H1 (cell line): ENCODE results near the gene PARK7. TPM values are rescaled to one million over a fixed set of nuclear protein-coding genes. Genes with fewer than 3 reads are reported as not detected.

Experiments used
- CHD7 ChIP-seq: fragments of 300-600 bp; sonication (generic); IDR thresholded peaks from 2 replicates; pipeline ENCODE4 v1.7.1; 2012; ENCODE audit warnings: low read length, moderate library complexity, mild to moderate bottlenecking, inconsistent platforms; ENCODE audit not compliant: insufficient replicate concordance
- HDAC6 ChIP-seq: IDR thresholded peaks from one replicate; pipeline ENCODE4 v1.7.1; 2012; ENCODE audit warnings: low read depth, mild to moderate bottlenecking, inconsistent platforms, low read length, moderate library complexity
- MAFK ChIP-seq: IDR thresholded peaks from 2 replicates; pipeline ENCODE4 v1.6.1; 2012; ENCODE audit warnings: low read depth, mild to moderate bottlenecking, improper control_type of control experiment, low read length
- RAD21 ChIP-seq, 2 experiments: IDR thresholded peaks in 1 of 2; conservative IDR thresholded peaks in 1 of 2; 2 replicates each; pipeline ENCODE4 v1.6.1; 2011; ENCODE audit warnings: low read depth in 2 of 2, low read length in 2 of 2, improper control_type of control experiment in 1 of 2, inconsistent platforms in 1 of 2, mild to moderate bottlenecking in 1 of 2, moderate library complexity in 1 of 2
- polyA plus RNA-seq, 7 experiments: library from polyadenylated mRNA; depleted of rRNA in 3 of 7; stranded (reverse) in 5 of 7; unstranded in 2 of 7; fragments of >200 nt in 5 of 7; fragments of 200-250 nt in 2 of 7; gene quantifications; 1 replicate in 5 of 7; 2 replicates in 1 of 7; 4 replicates in 1 of 7; pipeline versions ENCODE4 v1.2.1 to v1.2.3, GENCODE V29; 2011 to 2013; ENCODE audit warnings: missing spikeins in 2 of 7, mixed read lengths in 2 of 7
- total RNA-seq: library from RNA; stranded (reverse); fragmentation: NEBNext Ultra II Directional; extraction: Animal tissue kit (Norgen Biotek cat#: 25700); gene quantifications from 2 replicates; pipeline ENCODE4 v1.2.1, GENCODE V29; 2021

PARK7 gene
- total and polyA plus RNA-seq, 2 of the 8 experiments (the other 6 are each of a cell fraction or from before 2014, with no cell fraction given), result 206 to 383 TPM

DNA sequence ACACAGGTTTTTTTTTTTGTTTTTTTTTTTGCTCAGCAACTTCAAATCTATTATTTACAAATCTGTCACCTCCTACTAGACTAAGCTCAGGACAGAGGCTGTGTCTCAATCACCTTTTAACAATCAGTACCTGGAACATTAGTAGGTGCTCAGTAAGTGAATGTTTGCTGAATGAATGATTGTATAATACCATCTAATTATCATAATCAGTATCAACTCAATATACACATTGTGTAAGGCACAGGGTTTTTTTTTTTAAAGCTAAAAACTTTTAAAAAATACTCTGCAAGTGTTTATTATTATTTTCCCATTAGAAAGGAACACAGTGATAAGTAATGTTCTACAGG, 55.4 kb downstream of the PARK7 start (continued):
- TF ChIP-seq CHD7, result no peak
- no peak for TF ChIP-seq HDAC6
- no peak for TF ChIP-seq RAD21 (IDR thresholded peaks at IDR 0.05 in 1 of 2, conservative IDR thresholded peaks at IDR 0.05 in 1 of 2; ENCODE audit: low read depth in 2 of 2, low read length in 2 of 2)
- TF ChIP-seq MAFK, result no peak
